ENCODE results near the gene RNF207. TPM values are rescaled to one million over a fixed set of nuclear protein-coding genes. Genes with fewer than 3 reads are reported as not detected.

RNF207 gene
- total RNA-seq, 1 experiment from 2014 or later, result 53.1 TPM

- no TSS peak for BruUV-seq (replicated peaks)
- POLR2A ChIA-PET (ENCODE audit: unreplicated experiment), result no interaction called here
- Histone ChIP-seq H4K20me1 (ENCODE audit: insufficient read depth) (peaks cover 56% of the 10 kb centered on the region), H3K4me3 (no peak overlapping the region), H3K79me2 (ENCODE audit: low read depth) (peaks cover 8% of the 10 kb centered on the region; the same call in 1 of the 2 replicates), H3K27me3 (ENCODE audit: insufficient read depth, low read depth) (no peaks in the 10 kb centered on the region), H3K9me3 (ENCODE audit: insufficient read depth, low read depth) (no peaks in the 10 kb centered on the region), H3K36me3 (ENCODE audit: low read depth) (peaks cover 8% of the 10 kb centered on the region; the same call in 1 of the 2 replicates), H3K4me2 (no peak overlapping the region), H3K27ac (no peak overlapping the region), H3F3A (ENCODE audit: insufficient read depth, low read depth) (peaks cover 58% of the 10 kb centered on the region; the same call in 1 of the 2 replicates), H3K9me2 (ENCODE audit: insufficient read depth) (no peaks in the 10 kb centered on the region), H3K4me1 (replicated peaks; ENCODE audit: insufficient read depth) (0 out of 2 replicates have a peak, but pooled peaks cover 14% of the 10 kb centered on the region), H2AFZ (no peak overlapping the region)
- CTCF ChIA-PET, result no interaction called here
- intact Hi-C loops (cut with micrococcal nuclease; ENCODE audit: unreplicated experiment), result loop anchor here (10.0 kb wide), 1 partner anchor 49 kb away; the partner anchor contains the start of gene ICMT
- DNase-seq, result no peak
- TF ChIP-seq EZH2 (IDR thresholded peaks at IDR 0.05; ENCODE audit: low read depth) (no peak), CTCF (conservative IDR thresholded peaks at IDR 0.05) (peak; percentile 65)
Measured at GRCh38 chr1:6185635-6186382, 20.1 kb upstream of the RNF207 start.

- Histone ChIP-seq H4K20me1 (ENCODE audit: insufficient read depth) (peaks cover 68% of the 10 kb centered on the region), H3K27ac (no peak overlapping the region), H3K36me3 (ENCODE audit: low read depth) (peaks cover 9% of the 10 kb centered on the region; the same call in 1 of the 2 replicates), H3K4me2 (no peak overlapping the region), H3K4me3 (no peak overlapping the region), H3K79me2 (ENCODE audit: low read depth) (peaks cover 18% of the 10 kb centered on the region), H3F3A (ENCODE audit: insufficient read depth, low read depth) (peaks cover 49% of the 10 kb centered on the region; the same call in 1 of the 2 replicates), H3K9me3 (ENCODE audit: insufficient read depth, low read depth) (no peaks in the 10 kb centered on the region), H3K4me1 (replicated peaks; ENCODE audit: insufficient read depth) (0 out of 2 replicates have a peak, but pooled peaks cover 9% of the 10 kb centered on the region), H3K9me2 (ENCODE audit: insufficient read depth) (no peaks in the 10 kb centered on the region), H2AFZ (no peak overlapping the region), H3K27me3 (ENCODE audit: insufficient read depth, low read depth) (no peaks in the 10 kb centered on the region)
- TF ChIP-seq EZH2 (IDR thresholded peaks at IDR 0.05; ENCODE audit: low read depth) (no peak), CTCF (conservative IDR thresholded peaks at IDR 0.05) (no peak)
- POLR2A ChIA-PET (ENCODE audit: unreplicated experiment), result no interaction called here
- CTCF ChIA-PET, result interaction anchor here (0.7 to 1.1 kb wide), 2 partner anchors 56 to 478 kb away, joined by 5 to 7 read pairs; no protein-coding TSS in a partner anchor
- DNase-seq, result no peak
- BruUV-seq (replicated peaks), result no TSS peak
- intact Hi-C loops (cut with micrococcal nuclease; ENCODE audit: unreplicated experiment), result loop anchor here (10.0 kb wide), 1 partner anchor 46 kb away; the partner anchor contains the start of gene ICMT
Measured at GRCh38 chr1:6188466-6188865, 17.5 kb upstream of the RNF207 start.

GRCh38 chr1:6191968-6192367 is 14.0 kb upstream of the RNF207 start:
- no peak overlapping the region for H3K4me3 ChIP-seq
- peaks cover 52% of the 10 kb centered on the region for H3K79me2 ChIP-seq (ENCODE audit: low read depth)
- H2AFZ ChIP-seq, result no peak overlapping the region
- DNase-seq, result no peak
- H3K27ac ChIP-seq, result no peak overlapping the region
- H3K9me2 ChIP-seq (ENCODE audit: insufficient read depth), result no peaks in the 10 kb centered on the region
- no peak overlapping the region for H3K4me2 ChIP-seq
- POLR2A ChIA-PET (ENCODE audit: unreplicated experiment), result interaction anchor here (0.6 to 0.7 kb wide), 2 partner anchors 48 to 156 kb away, joined by 3 to 4 read pairs; no protein-coding TSS in a partner anchor
- H3K9me3 ChIP-seq (ENCODE audit: insufficient read depth, low read depth), result no peaks in the 10 kb centered on the region
- intact Hi-C loops (cut with micrococcal nuclease; ENCODE audit: unreplicated experiment), result no loop called here
- peaks cover 14% of the 10 kb centered on the region for H3K36me3 ChIP-seq (ENCODE audit: low read depth)
- H3K27me3 ChIP-seq (ENCODE audit: insufficient read depth, low read depth), result no peaks in the 10 kb centered on the region
- H3K4me1 ChIP-seq (replicated peaks; ENCODE audit: insufficient read depth), result 0 out of 2 replicates have a peak, but pooled peaks cover under 1% of the 10 kb centered on the region
- BruUV-seq (replicated peaks), result no TSS peak
- CTCF ChIA-PET, result no interaction called here
- peaks cover 66% of the 10 kb centered on the region for H4K20me1 ChIP-seq (ENCODE audit: insufficient read depth)
- TF ChIP-seq CTCF (conservative IDR thresholded peaks at IDR 0.05) (no peak), EZH2 (IDR thresholded peaks at IDR 0.05; ENCODE audit: low read depth) (no peak)
- peaks cover 20% of the 10 kb centered on the region for H3F3A ChIP-seq (ENCODE audit: insufficient read depth, low read depth)

Measured in PC-9 (cell line).